B cell (primary cell): ENCODE results near the gene KIRREL1. TPM values are rescaled to one million over a fixed set of nuclear protein-coding genes. Genes with fewer than 3 reads are reported as not detected.

ENCODE experiments used
- ATAC-seq: fragments of 200-7000 bp; cut with Tn5 transposase; one replicate; pipeline ENCODE4 v1.10.0; 2021; ENCODE audit warnings: low read depth, mild to moderate bottlenecking, moderate number of reproducible peaks, moderate library complexity
- CTCF ChIA-PET: fragments of 350-600 bp; sonication (Branson Sonifier 250); formaldehyde crosslinking; loops from one replicate; lab custom pipeline; 2021; ENCODE audit warnings: antibody characterized with exemption, inconsistent platforms; lab: Charles Lee
- POLR2A ChIA-PET: fragments of 350-600 bp; sonication (Branson Sonifier 250); formaldehyde crosslinking; loops from one replicate; lab custom pipeline; 2021; ENCODE audit warnings: antibody characterized with exemption; lab: Charles Lee
- DNase-seq: peaks from one replicate; pipeline ENCODE4 v3.0.0; 2013
- H2AFZ ChIP-seq: 2 replicates; pipeline ENCODE4 v1.6.1; 2012; ENCODE audit warnings: mild to moderate bottlenecking, low read depth, low read length; ENCODE audit not compliant: insufficient read depth, poor library complexity, severe bottlenecking
- H3K27ac ChIP-seq, 2 donors: 1 replicate in 1 of 2; 2 replicates in 1 of 2; pipeline ENCODE4 v1.5.1; 2012 to 2013; ENCODE audit warnings: low read length in 2 of 2, mild to moderate bottlenecking in 2 of 2, moderate library complexity in 1 of 2
- H3K27me3 ChIP-seq, 4 experiments: fragments of 200-600 bp in 1 of 4; sonication (generic) in 1 of 4; replicated peaks in 1 of 4; 1 replicate in 2 of 4; 2 replicates in 2 of 4; pipeline versions ENCODE4 v1.6.1 to v1.7.0; 2013 to 2016; ENCODE audit warnings: low read length in 3 of 4, mild to moderate bottlenecking in 2 of 4, mixed read lengths in 1 of 4, moderate library complexity in 1 of 4; ENCODE audit not compliant: insufficient read depth in 4 of 4, control insufficient read depth in 3 of 4; ENCODE audit errors: control extremely low read depth in 1 of 4
- H3K36me3 ChIP-seq, 2 experiments: replicated peaks in 1 of 2; 1 replicate in 1 of 2; 2 replicates in 1 of 2; pipeline versions ENCODE4 v1.6.1 to v1.7.1; 2013; ENCODE audit warnings: low read length in 1 of 2; ENCODE audit not compliant: insufficient read depth in 2 of 2, control insufficient read depth in 1 of 2; ENCODE audit errors: control extremely low read depth in 1 of 2, extremely low read depth in 1 of 2
- H3K4me1 ChIP-seq, 2 donors: fragments of 200-600 bp in 1 of 2; sonication (generic) in 1 of 2; 1 replicate in 1 of 2; 2 replicates in 1 of 2; pipeline versions ENCODE4 v1.5.1 to v1.6.1; 2013 to 2017; ENCODE audit warnings: low read length in 2 of 2; ENCODE audit not compliant: control insufficient read depth in 2 of 2, insufficient read depth in 2 of 2
- H3K4me2 ChIP-seq: replicated peaks from 2 replicates; pipeline ENCODE3; 2012; ENCODE audit warnings: mild to moderate bottlenecking, low read depth, low read length; ENCODE audit not compliant: poor library complexity, severe bottlenecking
- H3K4me3 ChIP-seq, 5 experiments: fragments of 200-600 bp in 1 of 5; sonication (generic) in 1 of 5; 1 replicate in 3 of 5; 2 replicates in 2 of 5; pipeline versions ENCODE4 v1.5.1 to v1.7.0; 2011 to 2016; ENCODE audit warnings: low read length in 4 of 5, mild to moderate bottlenecking in 4 of 5, low read depth in 2 of 5, control low read depth in 1 of 5, moderate library complexity in 1 of 5; ENCODE audit not compliant: insufficient read depth in 1 of 5; ENCODE audit errors: control extremely low read depth in 1 of 5, extremely low read depth in 1 of 5
- H3K79me2 ChIP-seq: fragments of 200-600 bp; sonication (generic); one replicate; pipeline ENCODE4 v1.6.0; 2016; ENCODE audit warnings: low read length; ENCODE audit not compliant: control insufficient read depth, insufficient read depth
- H3K9ac ChIP-seq: fragments of 200-600 bp; sonication (generic); 2 replicates; pipeline ENCODE4 v1.6.1; 2017; ENCODE audit warnings: mild to moderate bottlenecking, low read length, moderate library complexity
- H3K9me3 ChIP-seq, 3 donors: one replicate each; pipeline versions ENCODE4 v1.6.1 to v1.7.1; 2013; ENCODE audit warnings: low read length in 2 of 3; ENCODE audit not compliant: control insufficient read depth in 2 of 3, insufficient read depth in 1 of 3; ENCODE audit errors: control extremely low read depth in 1 of 3
- H4K20me1 ChIP-seq: 2 replicates; pipeline ENCODE4 v1.6.0; 2012; ENCODE audit warnings: mild to moderate bottlenecking, low read length; ENCODE audit not compliant: insufficient read depth, control insufficient read depth, poor library complexity, severe bottlenecking
- H3K27ac Mint-ChIP-seq: one replicate; pipeline ENCODE4 v1.8.0; 2021; ENCODE audit warnings: mixed read lengths
- H3K27me3 Mint-ChIP-seq: one replicate; pipeline ENCODE4 v1.8.0; 2021; ENCODE audit warnings: mixed read lengths
- H3K4me1 Mint-ChIP-seq: one replicate; pipeline ENCODE4 v1.8.0; 2021; ENCODE audit warnings: mixed read lengths
- H3K4me3 Mint-ChIP-seq: one replicate; pipeline ENCODE4 v1.8.0; 2021; ENCODE audit warnings: mixed read lengths
- H3K9me3 Mint-ChIP-seq: one replicate; pipeline ENCODE4 v1.8.0; 2022; ENCODE audit warnings: mixed read lengths; ENCODE audit not compliant: insufficient read depth
- CTCF ChIP-seq: fragments of 200-600 bp; IDR thresholded peaks from one replicate; pipeline ENCODE4 v1.8.0; 2022; ENCODE audit warnings: antibody characterized with exemption, mild to moderate bottlenecking
- EZH2 ChIP-seq: IDR thresholded peaks from 2 replicates; pipeline ENCODE4 v1.6.1; 2012; ENCODE audit warnings: borderline replicate concordance, low read depth, mild to moderate bottlenecking, moderate library complexity, low read length; ENCODE audit not compliant: insufficient read depth, poor library complexity, severe bottlenecking
- WGBS: methylation state at CpG from one replicate; pipeline ENCODE4 v1.1.5; 2013; ENCODE audit warnings: missing lambda C conversion rate; ENCODE audit not compliant: insufficient coverage; 5-methylcytosine and 5-hydroxymethylcytosine counted together
- intact Hi-C: fragments of 100-400 bp; cut with micrococcal nuclease; formaldehyde crosslinking; loops from one replicate; pipeline ENCODE4 v1.10.0; 2022
- polyA plus RNA-seq: library from polyadenylated mRNA; depleted of rRNA; stranded (reverse); fragments of >200 nt; gene quantifications from 2 replicates; pipeline ENCODE4 v1.2.3, GENCODE V29; 2012
- total RNA-seq, 2 donors: library from RNA; stranded (reverse); fragments of 120-200 nt in 1 of 2; gene quantifications; 1 replicate in 1 of 2; 2 replicates in 1 of 2; pipeline versions ENCODE4 v1.2.3 to v1.2.4, GENCODE V29; 2013 to 2022

The KIRREL1 gene
- total and polyA plus RNA-seq, 2 donors (not counting 1 experiment from before 2014, with no cell fraction given): not detected

- Histone ChIP-seq H3K36me3 (no peaks in the 10 kb centered on the region), H3K4me1 (peaks cover 17 to 18% of the 10 kb centered on the region in 2 donors), H3K4me2 (peak overlapping the region; percentile 56), H3K27me3 (peaks cover 0 to 7% (median 3%) of the 10 kb centered on the region in 4 experiments), H3K79me2 (peaks cover 2% of the 10 kb centered on the region), H3K9me3 (no peaks in the 10 kb centered on the region), H3K4me3 (no peak overlapping the region), H3K9ac (peak overlapping the region; percentile 9), H3K27ac (no peak overlapping the region), H2AFZ (peak overlapping the region; percentile 50), H4K20me1 (no peaks in the 10 kb centered on the region)
- H3K4me3 Mint-ChIP-seq: peak overlapping the region; percentile 50
- WGBS: 8% methylated on average over 3 of the region's 5 CpGs
- no peaks in the 10 kb centered on the region for H3K9me3 Mint-ChIP-seq
- ATAC-seq: peak; percentile 39
- H3K27ac Mint-ChIP-seq: no peak overlapping the region
- POLR2A ChIA-PET: no interaction called here
- CTCF ChIA-PET: interaction anchor here (0.9 to 2.5 kb wide), 5 partner anchors 13 to 365 kb away, joined by 3 to 7 read pairs (median 3); no protein-coding TSS in a partner anchor
- intact Hi-C loops: loop anchor here (5.0 to 10.0 kb wide), 2 partner anchors 170 to 442 kb away; partner anchors contain the start of gene FCRL2
- H3K4me1 Mint-ChIP-seq: peaks cover 27% of the 10 kb centered on the region
- TF ChIP-seq EZH2 (no peak), CTCF (no peak)
- peaks cover 4% of the 10 kb centered on the region for H3K27me3 Mint-ChIP-seq
- peak; percentile 43 for DNase-seq
Measured at GRCh38 chr1:157944663-157945280, 48.7 kb upstream of the KIRREL1 start.
